ENCODE results near the gene CTSL. TPM values are rescaled to one million over a fixed set of nuclear protein-coding genes. Genes with fewer than 3 reads are reported as not detected.

CTSL gene
- total and polyA plus RNA-seq, 4 donors, result 73.1 to 174 (median 123) TPM

GRCh38 chr9:87766697-87767096, 40.8 kb downstream of the CTSL start:
- intact Hi-C loops (cut with DNase I), result no loop called here

GRCh38 chr9:87770616-87771315, 44.8 kb downstream of the CTSL start:
- DNase-seq (no peak), ATAC-seq (ENCODE audit: low FRiP score) (no peak)
- no peaks in the 10 kb centered on the region for H3K36me3 ChIP-seq (ENCODE audit: control insufficient read depth in 1 of 2, insufficient read depth in 2 of 2, low read length in 1 of 2)
- WGBS, 2 donors, result 36 to 46% methylated on average over 17 to 18 of the region's 18 CpGs
- H3K4me3 ChIP-seq (ENCODE audit: low read length in 2 of 2), result no peak overlapping the region
- no peak overlapping the region for H3K27ac ChIP-seq (ENCODE audit: low read depth in 1 of 2, low read length in 2 of 2)
- no peaks in the 10 kb centered on the region for H3K4me1 ChIP-seq (ENCODE audit: control insufficient read depth in 1 of 2, insufficient read depth in 2 of 2, low read length in 2 of 2)
- H3K27me3 ChIP-seq (ENCODE audit: control insufficient read depth in 1 of 2, insufficient read depth in 2 of 2, low read length in 1 of 2), result no peaks in the 10 kb centered on the region
- intact Hi-C loops (cut with DNase I), result no loop called here
- no peaks in the 10 kb centered on the region for H3K9me3 ChIP-seq (ENCODE audit: control insufficient read depth, low read length)

More at GRCh38 chr9:87766697-87767096, 40.8 kb downstream of the CTSL start:
- DNase-seq (no peak), ATAC-seq (ENCODE audit: low FRiP score) (no peak)
- Histone ChIP-seq H3K9me3 (ENCODE audit: control insufficient read depth, low read length) (no peaks in the 10 kb centered on the region), H3K4me3 (ENCODE audit: low read length in 2 of 2) (no peak overlapping the region), H3K36me3 (ENCODE audit: control insufficient read depth in 1 of 2, insufficient read depth in 2 of 2, low read length in 1 of 2) (no peaks in the 10 kb centered on the region), H3K27me3 (ENCODE audit: control insufficient read depth in 1 of 2, insufficient read depth in 2 of 2, low read length in 1 of 2) (no peaks in the 10 kb centered on the region), H3K4me1 (ENCODE audit: control insufficient read depth in 1 of 2, insufficient read depth in 2 of 2, low read length in 2 of 2) (no peaks in the 10 kb centered on the region), H3K27ac (ENCODE audit: low read depth in 1 of 2, low read length in 2 of 2) (no peak overlapping the region)
- WGBS, 2 donors, result 50 to 61% methylated on average over 1 of the region's 1 CpG

GRCh38 chr9:87771316-87772006, 45.5 kb downstream of the CTSL start:
- DNase-seq (no peak), ATAC-seq (ENCODE audit: low FRiP score) (no peak)
- Histone ChIP-seq H3K9me3 (ENCODE audit: control insufficient read depth, low read length) (no peaks in the 10 kb centered on the region), H3K36me3 (ENCODE audit: control insufficient read depth in 1 of 2, insufficient read depth in 2 of 2, low read length in 1 of 2) (no peaks in the 10 kb centered on the region), H3K27ac (ENCODE audit: low read depth in 1 of 2, low read length in 2 of 2) (no peak overlapping the region), H3K4me3 (ENCODE audit: low read length in 2 of 2) (no peak overlapping the region), H3K4me1 (ENCODE audit: control insufficient read depth in 1 of 2, insufficient read depth in 2 of 2, low read length in 2 of 2) (no peaks in the 10 kb centered on the region), H3K27me3 (ENCODE audit: control insufficient read depth in 1 of 2, insufficient read depth in 2 of 2, low read length in 1 of 2) (no peaks in the 10 kb centered on the region)
- WGBS, 2 donors, result 52 to 61% methylated on average over 24 to 25 of the region's 25 CpGs
- intact Hi-C loops (cut with DNase I), result no loop called here

- H3K27ac ChIP-seq (ENCODE audit: low read depth in 1 of 2, low read length in 2 of 2), result no peak overlapping the region
- intact Hi-C loops (cut with DNase I), result no loop called here
- H3K9me3 ChIP-seq (ENCODE audit: control insufficient read depth, low read length), result no peaks in the 10 kb centered on the region
- H3K4me1 ChIP-seq (ENCODE audit: control insufficient read depth in 1 of 2, insufficient read depth in 2 of 2, low read length in 2 of 2), result no peaks in the 10 kb centered on the region
- DNase-seq, result no peak
- ATAC-seq (ENCODE audit: low FRiP score), result no peak
- H3K4me3 ChIP-seq (ENCODE audit: low read length in 2 of 2), result no peak overlapping the region
- H3K27me3 ChIP-seq (ENCODE audit: control insufficient read depth in 1 of 2, insufficient read depth in 2 of 2, low read length in 1 of 2), result no peaks in the 10 kb centered on the region
- H3K36me3 ChIP-seq (ENCODE audit: control insufficient read depth in 1 of 2, insufficient read depth in 2 of 2, low read length in 1 of 2), result no peaks in the 10 kb centered on the region
- 78 to 81% methylated on average over 8 of the region's 8 CpGs for WGBS, 2 donors
Measured at GRCh38 chr9:87776481-87777379, 50.8 kb downstream of the CTSL start.

- H3K36me3 ChIP-seq (ENCODE audit: control insufficient read depth in 1 of 2, insufficient read depth in 2 of 2, low read length in 1 of 2), result no peaks in the 10 kb centered on the region
- no peaks in the 10 kb centered on the region for H3K9me3 ChIP-seq (ENCODE audit: control insufficient read depth, low read length)
- DNase-seq (no peak), ATAC-seq (ENCODE audit: low FRiP score) (no peak)
- no peaks in the 10 kb centered on the region for H3K27me3 ChIP-seq (ENCODE audit: control insufficient read depth in 1 of 2, insufficient read depth in 2 of 2, low read length in 1 of 2)
- H3K4me1 ChIP-seq (ENCODE audit: control insufficient read depth in 1 of 2, insufficient read depth in 2 of 2, low read length in 2 of 2), result no peaks in the 10 kb centered on the region
- H3K27ac ChIP-seq (ENCODE audit: low read depth in 1 of 2, low read length in 2 of 2), result no peak overlapping the region
- WGBS, 2 donors, result 90 to 95% methylated on average over 4 of the region's 4 CpGs
- no peak overlapping the region for H3K4me3 ChIP-seq (ENCODE audit: low read length in 2 of 2)
- intact Hi-C loops (cut with DNase I), result no loop called here
Measured at GRCh38 chr9:87778996-87779395, 53.1 kb downstream of the CTSL start.

Other genes with a start within 250 kb of the CTSL start
- gene DAPK1, start 228.3 kb upstream of the CTSL start, total RNA-seq, result 10 to 100 TPM; 26.7 to 41.7 TPM
- gene DAPK1, start 228.3 kb upstream of the CTSL start, polyA plus RNA-seq, result 10 to 100 TPM in 1 of 2 donors, 1 to 10 TPM in 1; 6.5 to 16.7 TPM
- not detected for gene SPATA31E1, start 156.8 kb downstream of the CTSL start, total RNA-seq
- not detected for gene SPATA31E1, start 156.8 kb downstream of the CTSL start, polyA plus RNA-seq
- not detected for gene SPATA31C1, start 191.8 kb downstream of the CTSL start, total RNA-seq
- gene SPATA31C1, start 191.8 kb downstream of the CTSL start, polyA plus RNA-seq, result not detected
- gene CDK20, start 248.4 kb downstream of the CTSL start, total RNA-seq, result 1 to 10 TPM; 2.6 to 6.8 TPM
- gene CDK20, start 248.4 kb downstream of the CTSL start, polyA plus RNA-seq, result 1 to 10 TPM in 1 of 2 donors, under 1 TPM in 1; 0.88 to 4.1 TPM